GM19023 (cell line): ENCODE data around the gene APLP2.
"Not testable (repeated sequence)": the region's sequence is repeated elsewhere in the genome, so short reads cannot be mapped to it uniquely, and the experiment has no call there.

Experiments used
- ATAC-seq: cut with Tn5 transposase; IDR thresholded peaks from one replicate; pipeline ENCODE4 v1.9.1; 2021; ENCODE audit warnings: mild to moderate bottlenecking, moderate library complexity; ENCODE audit not compliant: unreplicated experiment

Gene APLP2

DNA sequence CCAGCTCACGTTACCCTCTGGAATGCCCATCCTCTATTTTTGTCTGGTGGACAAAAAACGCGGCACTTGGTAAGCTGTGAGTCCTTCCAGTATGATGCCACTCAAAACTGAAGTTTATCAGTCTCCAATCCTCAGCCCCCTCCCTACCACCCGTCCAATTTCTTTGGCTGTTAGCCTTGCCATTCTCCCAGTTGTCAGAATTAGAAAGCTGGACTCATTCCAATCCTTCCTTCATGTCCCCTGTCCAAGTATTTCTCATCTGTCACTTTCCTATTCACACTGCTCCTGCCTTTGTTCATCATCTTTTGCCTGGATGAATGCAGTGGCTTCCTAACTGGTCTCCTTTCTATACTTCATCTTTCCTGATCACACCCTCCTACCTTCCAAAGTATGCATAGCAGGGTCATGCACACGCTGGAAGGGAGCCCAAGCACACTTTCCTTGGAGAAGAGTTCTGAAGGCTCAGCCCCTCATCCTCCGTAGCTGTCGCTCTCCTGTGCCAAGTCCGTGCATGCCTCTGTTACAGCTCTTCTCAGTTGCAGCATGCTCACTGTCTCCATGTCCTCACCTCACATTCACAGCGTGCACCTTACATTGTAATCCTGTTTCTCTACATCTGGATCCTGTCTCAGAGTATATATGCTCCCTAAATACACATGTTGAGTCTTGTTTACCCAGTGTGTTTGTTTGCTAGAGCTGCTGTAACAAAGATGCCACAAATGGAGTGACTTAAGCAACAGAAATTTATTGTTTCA is 19.4 kb downstream of the APLP2 start:
- no peak for ATAC-seq

DNA sequence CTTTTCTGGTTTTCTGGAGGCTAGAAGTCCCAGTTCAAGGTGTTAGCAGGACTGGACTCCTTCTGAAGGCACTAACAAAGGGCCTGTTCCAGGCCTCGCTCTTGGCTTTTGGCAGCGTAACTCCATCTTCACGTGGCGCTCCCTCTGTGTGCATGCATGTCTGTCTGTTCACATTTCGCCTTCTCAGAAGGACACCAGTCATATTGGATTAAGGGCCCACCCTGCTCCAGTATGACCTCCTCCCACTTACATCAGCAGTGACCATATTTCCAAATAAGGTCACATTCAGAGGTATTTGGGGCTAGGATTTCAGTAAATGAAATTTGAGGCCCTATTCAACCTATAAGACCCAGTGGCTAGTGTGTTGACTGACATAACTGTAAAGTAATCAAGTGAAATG is 20.0 kb downstream of the APLP2 start:
- no peak for ATAC-seq

DNA sequence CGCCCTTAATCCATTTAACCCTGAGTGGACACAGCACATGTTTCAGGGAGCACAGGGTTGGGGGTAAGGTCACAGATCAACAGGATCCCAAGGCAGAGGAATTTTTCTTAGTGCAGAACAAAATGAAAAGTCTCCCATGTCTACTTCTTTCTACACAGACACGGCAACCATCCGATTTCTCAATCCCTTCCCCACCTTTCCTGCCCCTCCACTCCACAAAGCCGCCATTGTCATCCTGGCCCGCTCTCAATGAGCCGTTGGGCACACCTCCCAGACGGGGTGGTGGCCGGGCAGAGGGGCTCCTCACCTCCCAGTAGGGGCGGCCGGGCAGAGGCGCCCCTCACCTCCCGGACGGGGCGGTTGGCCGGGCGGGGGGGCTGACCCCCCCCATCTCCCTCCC is 20.8 kb downstream of the APLP2 start:
- not testable (repeated sequence) for ATAC-seq

DNA sequence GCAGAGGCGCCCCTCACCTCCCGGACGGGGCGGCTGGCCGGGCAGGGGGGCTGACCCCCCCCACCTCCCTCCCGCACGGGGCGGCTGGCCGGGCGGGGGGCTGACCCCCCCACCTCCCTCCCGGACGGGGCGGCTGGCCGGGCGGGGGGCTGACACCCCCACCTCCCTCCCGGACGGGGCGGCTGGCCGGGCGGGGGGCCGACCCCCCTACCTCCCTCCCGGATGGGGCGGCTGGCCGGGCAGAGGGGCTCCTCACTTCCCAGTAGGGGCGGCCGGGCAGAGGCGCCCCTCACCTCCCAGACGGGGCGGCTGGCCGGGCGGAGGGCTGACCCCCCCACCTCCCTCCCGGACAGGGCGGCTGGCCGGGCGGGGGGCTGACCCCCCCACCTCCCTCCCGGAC is 21.5 kb downstream of the APLP2 start:
- ATAC-seq: not testable (repeated sequence)

DNA sequence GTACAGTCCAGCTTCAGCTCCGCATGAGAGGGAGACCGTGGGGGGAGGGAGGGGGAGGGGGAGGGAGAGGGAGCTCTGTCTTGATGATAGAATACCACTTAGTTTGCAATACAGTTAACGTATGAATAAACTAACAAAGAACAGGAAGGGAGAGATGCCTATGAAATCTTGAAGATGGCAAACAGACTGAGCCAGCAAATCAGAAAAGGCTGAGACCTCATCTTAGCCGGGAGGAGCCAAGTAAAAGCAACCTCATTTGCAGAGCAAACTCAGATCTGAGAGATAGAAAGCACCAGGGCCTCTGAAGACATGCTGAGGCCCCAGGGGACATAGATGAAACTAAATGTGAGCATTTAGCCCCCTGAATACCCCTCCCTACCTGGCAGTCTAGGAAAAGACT is 23.0 kb downstream of the APLP2 start:
- no peak for ATAC-seq

DNA sequence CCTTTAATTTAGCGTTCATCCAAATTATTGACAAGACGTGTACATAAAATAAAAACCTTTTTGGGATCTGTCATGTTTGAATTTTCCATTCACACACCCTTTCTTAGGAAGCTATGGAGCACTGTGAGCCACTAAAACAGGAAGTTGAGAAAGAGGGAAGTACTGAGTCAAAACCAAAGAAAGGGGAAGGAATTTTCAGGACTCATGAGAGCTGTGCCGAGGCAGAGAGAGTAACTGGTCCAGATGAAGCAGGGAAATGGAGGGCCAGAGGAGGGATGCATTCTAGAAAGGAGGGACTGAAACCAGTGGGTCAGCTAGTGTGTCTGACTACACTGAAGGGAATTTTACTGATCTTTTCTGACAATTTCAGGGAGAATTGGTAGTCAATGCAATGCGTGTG is 24.9 kb downstream of the APLP2 start:
- ATAC-seq: no peak

DNA sequence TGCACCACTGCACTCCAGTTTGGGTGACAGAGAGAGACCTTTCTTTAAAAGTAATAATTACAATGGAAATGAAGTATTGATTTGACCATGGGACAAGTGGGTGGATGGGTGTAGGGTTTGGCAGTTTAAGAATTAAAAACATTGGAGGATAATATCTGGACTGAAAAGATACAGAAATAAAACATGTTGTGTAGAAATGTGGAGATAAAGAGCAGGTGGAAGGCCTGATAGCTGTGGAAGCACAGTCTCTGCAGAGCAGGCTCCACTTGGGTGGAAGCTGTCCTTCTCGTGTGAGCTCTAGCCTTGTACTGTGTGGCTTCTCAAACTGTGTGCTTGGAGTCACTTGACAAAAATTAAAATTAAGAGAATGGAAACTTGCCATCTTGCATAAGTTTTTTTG is 25.6 kb downstream of the APLP2 start:
- no peak for ATAC-seq

DNA sequence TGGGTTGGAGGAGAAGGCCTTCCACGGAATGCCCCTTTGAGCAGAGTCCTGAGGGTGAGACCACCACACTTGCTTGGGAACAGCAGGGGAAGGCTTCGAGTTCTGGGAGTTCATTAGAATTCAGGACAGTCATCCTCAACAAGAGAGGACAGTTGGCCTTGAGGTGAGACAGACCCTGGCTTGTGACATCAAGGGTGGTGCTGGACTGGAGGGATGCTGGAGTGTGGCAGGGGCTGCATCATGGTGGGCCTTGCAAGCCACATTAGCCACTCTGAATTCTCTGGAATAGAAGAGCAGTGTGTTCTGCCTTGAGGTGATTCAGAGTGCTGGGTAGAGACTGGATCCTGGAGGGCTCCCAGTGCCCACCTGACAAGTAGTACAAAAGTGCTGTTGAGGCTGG is 26.3 kb downstream of the APLP2 start:
- ATAC-seq: no peak

DNA sequence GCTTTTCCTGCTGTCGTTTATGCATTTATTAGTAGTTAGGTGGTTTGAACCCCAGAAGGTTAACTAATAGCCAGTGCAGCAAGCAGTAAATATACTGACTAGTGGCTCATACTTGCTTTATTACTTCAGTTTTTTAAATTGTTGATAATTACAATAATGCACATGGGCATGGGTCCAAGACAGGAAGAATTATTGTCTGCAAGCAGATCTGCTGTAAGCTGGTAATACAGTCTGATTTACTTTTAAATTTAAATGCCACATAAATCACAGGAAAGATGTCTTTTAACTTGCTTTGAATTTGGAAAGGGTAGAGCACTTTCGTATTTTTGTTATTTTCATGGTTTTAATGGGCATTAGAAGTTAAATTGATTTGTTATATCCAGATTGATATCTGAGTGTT is 27.1 kb downstream of the APLP2 start:
- no peak for ATAC-seq

DNA sequence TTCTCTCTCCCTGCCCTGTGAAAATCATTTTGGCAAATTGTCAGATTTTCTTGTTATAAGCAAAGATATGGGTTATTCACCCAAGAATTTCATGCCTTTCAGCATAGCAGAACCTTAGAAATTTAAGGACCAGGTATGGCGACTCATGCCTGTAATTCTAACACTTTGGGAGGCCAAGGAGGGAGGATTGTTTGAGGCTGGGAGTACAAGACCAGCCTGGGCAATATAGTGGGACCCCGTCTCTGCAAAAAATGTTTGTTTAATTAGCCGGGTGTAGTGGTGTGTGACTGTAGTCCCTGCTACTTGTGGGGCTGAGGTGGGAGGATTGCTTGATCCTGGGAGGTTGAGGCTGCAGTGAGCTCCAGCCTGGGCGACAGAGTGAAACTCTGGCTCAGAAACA is 27.6 kb downstream of the APLP2 start:
- no peak for ATAC-seq

DNA sequence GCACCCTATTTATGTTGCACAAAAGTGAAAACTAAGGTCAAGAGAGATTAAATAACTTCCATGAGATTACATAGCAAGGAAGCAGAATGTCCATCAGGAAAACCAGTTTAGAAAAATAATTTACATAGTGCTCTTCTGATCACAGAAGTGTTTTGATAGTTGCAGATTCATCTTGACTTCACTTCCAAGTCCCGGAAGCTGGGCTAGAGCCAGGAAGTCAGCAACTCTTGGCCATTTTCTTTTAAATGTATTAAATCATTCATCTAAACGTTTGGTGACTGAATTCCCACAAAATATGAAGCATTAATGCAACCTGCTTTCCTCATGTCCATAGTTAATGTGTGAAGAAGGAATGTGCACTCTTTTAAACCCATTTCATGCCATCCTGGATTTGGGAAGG is 29.7 kb downstream of the APLP2 start:
- ATAC-seq: no peak

DNA sequence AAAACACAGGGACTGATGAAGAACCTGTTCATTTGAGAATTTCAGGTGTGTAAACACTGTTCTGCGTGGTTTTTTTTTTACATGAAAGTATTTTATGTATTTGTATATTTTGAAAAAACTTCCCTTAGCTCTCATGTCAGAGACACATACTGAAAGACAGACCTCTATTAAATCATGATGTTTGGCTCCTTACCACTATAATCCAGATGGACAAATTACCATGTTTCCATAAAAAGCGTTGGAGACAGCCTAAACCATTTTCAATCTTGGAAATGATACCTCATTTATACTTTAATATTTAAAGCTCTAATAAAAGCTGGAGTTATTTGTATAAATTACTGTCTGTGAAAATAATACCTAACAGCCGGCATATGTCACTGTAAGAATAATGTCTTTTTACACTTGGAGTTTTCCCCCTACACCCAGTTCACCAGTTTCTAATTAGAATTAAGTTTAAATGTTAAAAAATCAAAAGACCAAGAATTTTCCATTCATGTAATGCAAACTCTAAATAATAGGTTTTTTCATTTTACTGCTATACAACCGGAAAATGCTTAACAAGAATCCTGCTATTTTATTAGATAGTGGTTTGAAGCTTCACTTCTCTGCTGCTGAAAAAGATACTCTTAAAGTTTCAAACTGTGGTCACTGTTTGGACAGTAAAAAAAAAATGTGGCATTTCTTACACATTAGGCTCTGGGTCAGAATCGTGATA is 30.8 kb downstream of the APLP2 start:
- no peak for ATAC-seq

DNA sequence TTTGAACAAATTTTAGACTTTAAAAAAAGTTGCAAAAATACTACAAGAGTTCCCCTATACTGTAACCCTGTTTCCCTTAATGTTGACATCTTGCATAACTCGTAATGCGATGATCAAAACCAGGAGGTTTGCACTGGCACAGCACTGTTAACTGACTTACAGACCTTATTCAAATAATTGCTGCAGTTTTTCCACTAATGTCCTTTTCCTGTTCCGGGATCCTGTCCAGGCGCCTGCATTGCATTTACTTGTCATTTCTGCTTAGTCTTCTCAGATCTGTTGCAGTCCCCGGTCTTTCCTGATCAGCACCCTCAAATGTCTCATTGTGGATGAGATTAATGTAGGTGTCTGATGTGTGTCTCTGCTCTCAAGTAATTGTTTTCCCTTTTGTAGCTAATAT is 32.0 kb downstream of the APLP2 start:
- ATAC-seq: no peak

DNA sequence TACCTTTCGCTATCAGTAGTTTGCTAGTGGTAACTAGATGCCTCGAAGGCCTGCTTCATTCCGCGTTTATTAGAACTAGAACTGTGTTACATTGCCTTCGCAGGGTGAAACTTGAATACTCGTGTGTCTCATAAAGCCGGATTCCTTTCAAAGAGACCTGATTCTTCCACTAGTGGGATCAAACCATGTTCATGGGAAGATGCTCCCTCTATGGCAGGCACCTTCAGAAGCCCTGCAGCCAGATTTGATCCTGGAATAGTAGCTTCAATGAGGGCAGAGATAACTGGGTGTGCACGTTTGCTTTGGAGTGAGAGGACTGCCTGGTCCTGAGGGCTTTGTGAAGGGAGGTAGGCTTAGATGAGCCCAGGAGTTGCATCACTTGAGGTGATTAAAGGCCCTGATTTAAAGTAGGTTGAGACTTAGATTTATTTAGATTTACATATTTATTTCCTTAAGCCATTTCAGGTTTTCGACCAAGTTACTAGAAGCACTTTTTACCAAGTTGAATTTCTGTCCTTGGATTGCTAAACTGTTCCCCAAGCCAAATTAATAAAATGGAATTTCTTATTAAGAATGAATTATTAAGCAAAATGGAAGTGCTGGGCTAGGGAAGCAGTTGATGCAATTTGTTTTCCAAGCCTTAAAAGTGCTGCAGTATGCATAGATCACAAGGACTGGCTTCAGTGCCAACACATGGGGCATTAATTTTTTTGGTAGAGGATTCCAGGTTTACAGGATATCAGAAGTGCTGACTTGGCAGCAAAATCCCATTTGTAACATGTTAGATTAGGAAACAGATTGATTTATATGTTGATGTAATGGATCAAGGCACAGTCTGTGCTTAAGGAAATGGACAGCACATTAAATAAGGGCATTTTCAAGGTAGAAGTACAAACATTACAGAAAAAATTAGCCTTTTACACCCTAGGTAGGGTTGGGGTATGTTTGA is 32.9 kb downstream of the APLP2 start:
- ATAC-seq: no peak

DNA sequence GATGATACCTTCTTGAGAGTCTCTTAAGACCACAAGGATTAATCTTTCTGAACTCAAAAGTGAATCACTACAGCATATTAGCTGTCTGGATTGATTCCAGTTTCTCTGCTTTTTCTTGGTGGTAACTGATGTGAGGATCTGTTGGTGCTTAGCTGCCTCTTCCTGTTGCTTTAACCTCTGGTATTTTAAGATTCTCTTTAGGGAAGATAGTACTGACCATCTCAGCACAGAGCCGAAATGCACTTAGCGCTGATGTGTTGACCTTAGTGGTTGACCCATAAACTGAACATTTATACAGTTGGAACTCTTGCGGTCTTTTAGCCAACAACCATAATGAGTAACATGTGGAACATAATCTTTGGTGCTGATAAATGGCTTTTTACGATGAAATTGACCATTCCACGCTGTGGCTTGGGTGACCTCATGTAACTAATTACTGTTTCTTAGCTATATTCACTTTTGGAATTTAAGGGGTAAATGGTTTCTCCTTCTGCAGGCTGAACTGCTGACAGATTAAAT is 33.7 kb downstream of the APLP2 start:
- ATAC-seq: no peak

DNA sequence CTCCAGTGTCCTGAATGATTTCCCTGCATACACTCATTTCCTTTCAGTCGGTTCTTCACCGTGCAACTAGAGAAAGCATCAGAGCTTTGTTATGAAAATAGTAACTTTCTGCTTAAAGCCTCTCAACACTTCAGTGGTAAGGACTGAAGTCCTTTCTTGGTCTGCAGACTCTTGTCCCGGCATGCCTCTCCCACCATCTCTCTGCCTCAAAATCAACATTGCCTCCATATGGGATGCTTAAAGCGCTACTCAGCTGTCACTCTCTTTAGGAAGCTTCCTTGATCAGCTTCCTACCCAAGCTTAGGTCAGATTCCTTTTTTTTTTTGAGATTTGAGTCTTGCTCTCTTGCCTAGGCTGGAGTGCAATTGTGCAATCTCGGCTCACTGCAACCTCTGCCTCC is 36.7 kb downstream of the APLP2 start:
- ATAC-seq: no peak

DNA sequence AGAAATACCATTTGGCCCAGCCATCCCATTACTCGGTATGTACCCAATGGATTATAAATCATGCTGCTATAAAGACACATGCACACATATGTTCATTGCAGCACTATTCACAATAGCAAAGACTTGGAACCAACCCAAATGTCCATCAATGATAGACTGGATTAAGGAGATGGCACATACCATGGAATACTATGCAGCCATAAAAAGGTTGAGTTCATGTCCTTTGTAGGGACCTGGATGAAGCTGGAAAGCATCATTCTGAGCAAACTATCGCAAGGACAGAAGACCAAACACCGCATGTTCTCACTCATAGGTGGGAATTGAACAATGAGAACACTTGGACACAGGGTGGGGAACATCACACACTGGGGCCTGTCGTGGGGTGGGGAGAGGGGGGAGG is 39.0 kb downstream of the APLP2 start:
- ATAC-seq: not testable (repeated sequence)

DNA sequence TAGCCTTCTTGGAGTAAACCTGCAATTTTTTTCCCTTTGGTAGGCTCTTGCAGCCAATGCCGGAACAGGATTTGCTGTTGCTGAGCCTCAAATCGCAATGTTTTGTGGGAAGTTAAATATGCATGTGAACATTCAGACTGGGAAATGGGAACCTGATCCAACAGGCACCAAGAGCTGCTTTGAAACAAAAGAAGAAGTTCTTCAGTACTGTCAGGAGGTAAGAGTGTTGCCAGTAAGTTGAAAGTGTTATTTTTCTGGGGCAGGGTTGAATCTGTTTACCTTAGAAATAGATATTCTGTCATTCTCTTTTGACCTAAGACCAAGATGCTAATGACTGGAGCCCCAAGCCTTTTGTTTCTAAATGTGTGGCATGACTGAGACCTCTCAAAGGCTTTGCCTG is 39.7 kb downstream of the APLP2 start:
- no peak for ATAC-seq

DNA sequence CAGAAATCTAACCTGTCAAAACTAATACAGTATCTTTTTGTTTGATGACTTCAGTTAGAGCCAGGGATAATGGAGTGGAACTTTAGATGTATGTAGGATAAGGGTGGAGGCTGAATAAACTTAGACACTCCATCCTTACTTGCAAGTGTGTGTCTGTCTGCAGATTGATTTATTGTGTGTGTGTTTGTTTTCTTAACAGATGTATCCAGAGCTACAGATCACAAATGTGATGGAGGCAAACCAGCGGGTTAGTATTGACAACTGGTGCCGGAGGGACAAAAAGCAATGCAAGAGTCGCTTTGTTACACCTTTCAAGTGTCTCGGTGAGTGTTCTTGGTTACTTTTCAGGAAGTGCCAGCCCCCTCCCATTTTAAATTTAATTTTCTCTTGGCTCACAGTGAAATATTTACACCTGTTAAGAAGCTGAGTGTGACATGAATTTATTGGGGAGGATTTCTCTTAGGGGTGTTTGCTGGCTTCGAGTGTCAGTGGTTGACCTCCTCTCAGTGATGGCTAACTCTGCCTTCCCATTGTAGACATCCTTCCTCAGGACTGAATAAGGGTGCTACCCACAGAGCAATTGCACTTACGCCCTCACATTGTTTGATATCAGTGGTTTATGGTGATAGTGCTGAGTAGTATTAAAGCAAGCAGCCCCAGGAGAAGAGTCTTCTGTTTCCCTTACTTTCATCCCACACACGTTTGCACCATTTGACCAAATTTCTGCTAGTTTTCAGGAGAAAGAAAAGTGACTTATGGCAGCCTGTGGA is 40.8 kb downstream of the APLP2 start:
- no peak for ATAC-seq

DNA sequence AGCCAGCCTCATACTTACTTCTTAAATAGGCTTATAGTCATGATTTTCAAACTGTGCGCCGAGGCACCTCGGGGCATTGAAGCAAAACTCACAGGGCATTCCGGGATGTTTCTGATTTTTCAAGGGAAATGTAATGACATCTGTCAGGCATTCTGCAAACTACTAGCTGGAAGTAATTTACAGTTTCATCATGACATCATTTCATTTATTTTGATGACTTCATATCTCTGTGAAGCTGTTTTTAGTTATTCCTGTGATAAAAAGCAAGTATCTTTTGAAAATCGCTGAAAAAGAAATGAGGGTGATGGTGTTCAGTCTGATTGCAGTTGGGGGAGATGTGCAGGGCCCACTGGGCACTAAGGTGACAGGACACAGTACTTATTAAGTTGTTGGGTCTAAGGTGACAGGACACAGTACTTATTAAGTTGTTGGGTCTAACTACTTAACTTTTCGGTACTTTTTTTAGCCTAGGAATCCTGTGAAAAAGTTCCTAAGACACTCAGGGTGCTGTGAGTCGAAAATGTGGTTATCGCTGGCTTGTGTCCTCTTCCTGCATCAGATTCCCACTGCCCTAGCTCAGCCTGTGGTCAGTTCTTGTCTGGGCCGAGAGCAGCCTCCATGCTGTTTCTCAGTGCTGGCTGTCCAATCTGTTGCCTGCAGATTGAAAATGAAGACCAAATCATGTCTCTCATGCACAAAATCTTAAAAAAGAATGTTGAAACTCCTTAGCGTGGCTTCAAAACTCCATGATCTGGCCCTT is 42.6 kb downstream of the APLP2 start:
- no peak for ATAC-seq
